Stimulated activated naive CD4-positive, alpha-beta T cell treated with Interleukin-2 at 50 U/mL for 16 hours (primary cell): ENCODE data around the gene RCAN2.

Source experiments
- DNase-seq: peaks from one replicate; lab custom pipeline; 2025; lab: John Stamatoyannopoulos, UW

The RCAN2 gene

DNA sequence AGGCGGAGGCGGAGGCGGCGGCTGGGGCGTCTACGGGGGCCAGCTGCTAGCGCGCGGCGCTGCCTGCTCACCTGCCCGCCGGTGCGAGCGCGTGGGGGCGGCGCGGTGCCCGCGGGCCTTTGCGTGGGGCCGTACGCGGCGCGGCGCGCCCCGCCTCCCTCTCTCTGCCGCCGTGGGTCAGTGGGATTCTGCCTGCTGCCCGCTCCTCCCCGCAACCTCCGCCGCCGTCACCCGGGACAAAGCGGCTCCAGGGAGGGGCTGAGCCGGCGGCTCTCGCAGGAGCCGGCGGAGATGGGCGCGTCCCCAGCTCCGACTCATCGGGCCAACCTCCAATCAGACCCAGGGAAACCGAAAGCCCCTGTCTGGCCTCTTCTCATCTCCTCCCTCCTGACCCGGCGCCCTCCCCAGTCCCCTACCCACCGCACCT is at the start of gene RCAN2:
TSS of gene RCAN2 (minus strand) at position 249 of the 427 bp plus-strand sequence.
- DNase-seq = peak; percentile 3

GRCh38 chr6:46539866-46540265 is 48.6 kb upstream of the RCAN2 start:
- DNase-seq = no peak

DNA sequence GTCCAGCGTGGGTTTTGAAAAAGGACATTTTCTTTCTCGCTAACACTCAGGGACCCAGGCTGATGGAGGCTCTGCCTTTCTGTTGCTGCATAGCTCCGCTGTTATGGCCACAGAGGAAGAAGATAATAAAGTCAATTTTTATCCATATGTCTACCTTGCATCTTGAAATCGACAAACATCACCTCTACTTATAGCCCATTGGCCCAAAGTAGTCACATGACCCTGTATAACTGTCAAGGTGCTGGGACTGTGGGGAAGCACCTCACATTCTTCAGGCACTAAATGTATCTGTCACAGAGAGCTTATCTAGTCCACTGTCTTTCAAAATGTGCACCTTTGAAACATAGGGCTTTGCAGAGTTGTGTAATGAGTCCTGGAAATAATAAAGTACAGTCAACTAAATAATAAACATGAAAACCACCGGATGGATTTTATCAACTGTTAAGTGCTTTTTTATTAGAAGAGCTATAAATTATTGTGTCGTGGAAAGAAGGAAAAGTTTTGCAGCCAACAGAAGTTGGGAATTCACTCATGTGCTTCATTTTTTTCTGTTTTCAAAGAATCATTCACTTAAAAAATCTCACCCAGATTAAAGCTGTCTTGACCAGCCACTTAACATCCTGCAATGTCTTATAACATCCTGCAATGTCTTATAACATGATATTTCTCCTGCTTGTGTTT is 47.7 kb upstream of the RCAN2 start:
- no peak for DNase-seq

DNA sequence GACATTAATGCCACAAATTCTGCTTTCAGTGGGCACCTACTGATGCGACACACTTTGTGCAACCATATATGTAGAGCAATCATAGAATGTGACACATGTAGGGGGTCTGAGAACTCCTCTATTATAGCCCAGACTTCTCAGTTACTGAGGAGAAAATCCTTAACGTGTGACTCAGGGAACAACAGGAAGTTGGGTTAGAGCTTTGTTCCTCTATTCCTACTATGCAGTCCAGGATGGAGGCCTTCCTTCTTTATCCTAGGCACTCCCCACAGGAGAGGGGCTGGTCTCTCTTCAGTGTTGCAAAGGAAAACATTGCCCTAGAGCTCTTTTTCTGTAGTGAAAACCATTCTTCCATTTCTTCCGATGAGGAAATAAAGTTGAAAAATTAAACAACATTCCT is 39.6 kb upstream of the RCAN2 start:
- DNase-seq = no peak

DNA sequence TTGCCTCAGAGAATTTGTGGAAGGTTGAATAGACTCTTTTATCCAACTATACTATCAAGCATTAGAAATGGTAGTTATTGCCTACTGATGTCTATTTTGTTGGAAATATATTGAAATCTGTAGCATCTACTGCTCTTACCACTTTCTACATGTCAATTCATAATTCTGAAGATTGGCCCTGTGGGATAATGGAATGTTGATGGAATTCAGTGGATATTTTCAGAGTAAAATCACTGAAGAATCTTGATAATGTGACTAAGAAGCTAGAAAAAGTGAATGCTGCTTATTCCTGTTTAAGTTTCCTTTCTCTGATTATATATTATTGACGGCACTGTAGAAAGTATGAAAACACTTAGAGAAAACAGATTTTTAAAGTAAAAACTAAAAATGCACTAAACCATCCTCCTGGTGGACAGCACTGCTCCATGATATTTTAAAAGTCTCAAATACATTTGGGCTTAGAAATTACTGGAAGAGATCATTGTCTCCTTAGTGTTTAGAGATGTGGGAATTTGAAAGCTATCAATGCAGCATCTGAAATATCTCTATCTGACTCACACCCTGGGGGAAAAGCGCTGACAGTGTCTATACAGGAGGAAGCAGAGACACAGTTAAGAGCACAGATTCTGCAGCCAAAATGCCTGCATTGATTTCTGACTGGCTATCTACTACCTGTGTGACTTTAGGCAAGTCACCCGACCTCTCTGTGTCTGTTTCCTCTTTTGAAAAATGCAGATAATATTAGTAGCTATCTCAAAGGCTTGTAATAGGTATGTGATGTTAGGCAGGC is 37.9 kb upstream of the RCAN2 start:
- DNase-seq = no peak

DNA sequence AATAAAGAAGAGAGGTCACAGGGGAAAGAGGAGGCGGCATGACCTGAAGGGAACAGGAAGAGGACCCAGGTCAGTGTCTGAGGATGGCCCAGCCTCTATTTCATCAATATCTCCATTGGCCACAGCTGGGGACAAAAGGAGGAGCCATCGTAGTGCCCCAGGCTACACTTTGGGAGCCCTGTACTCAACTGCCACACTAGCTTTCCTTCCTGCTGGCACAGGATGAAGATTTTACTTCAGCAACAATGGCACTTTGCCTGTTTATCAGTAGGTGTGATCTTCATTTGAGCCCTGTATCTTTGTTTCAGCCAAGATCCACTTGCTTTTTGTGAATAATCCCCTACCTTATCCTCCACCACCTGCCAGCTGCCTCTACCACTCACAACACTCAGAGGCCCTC is 35.4 kb upstream of the RCAN2 start:
- no peak for DNase-seq

- DNase-seq = no peak
Observed at GRCh38 chr6:46525583-46525982, 34.3 kb upstream of the RCAN2 start.

GRCh38 chr6:46521464-46521971 is 30.3 kb upstream of the RCAN2 start:
- no peak for DNase-seq

GRCh38 chr6:46517202-46517601 is 26.0 kb upstream of the RCAN2 start:
- DNase-seq = no peak

- DNase-seq = no peak
Observed at GRCh38 chr6:46513533-46513932, 22.3 kb upstream of the RCAN2 start.

- no peak for DNase-seq
Observed at GRCh38 chr6:46511320-46511719, 20.1 kb upstream of the RCAN2 start.

DNA sequence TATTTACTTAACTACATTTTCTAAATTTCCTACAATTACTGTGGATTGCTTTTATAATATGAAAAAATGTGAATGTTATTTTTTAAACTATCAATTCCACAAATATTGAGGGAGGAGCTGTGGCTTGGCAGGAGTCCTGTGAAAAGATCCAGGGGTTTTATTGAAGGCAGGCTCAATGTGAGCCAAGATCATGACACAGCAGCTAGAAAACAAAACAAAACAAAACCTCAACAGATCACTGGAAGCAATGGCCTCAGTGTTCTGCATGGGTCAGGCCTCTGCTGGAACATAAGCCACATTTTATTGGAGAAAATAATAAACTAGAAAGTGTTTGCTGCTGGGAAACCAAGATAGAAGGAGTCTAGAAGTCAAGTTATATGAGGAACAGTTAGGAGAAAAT is 19.4 kb upstream of the RCAN2 start:
- no peak for DNase-seq

DNA sequence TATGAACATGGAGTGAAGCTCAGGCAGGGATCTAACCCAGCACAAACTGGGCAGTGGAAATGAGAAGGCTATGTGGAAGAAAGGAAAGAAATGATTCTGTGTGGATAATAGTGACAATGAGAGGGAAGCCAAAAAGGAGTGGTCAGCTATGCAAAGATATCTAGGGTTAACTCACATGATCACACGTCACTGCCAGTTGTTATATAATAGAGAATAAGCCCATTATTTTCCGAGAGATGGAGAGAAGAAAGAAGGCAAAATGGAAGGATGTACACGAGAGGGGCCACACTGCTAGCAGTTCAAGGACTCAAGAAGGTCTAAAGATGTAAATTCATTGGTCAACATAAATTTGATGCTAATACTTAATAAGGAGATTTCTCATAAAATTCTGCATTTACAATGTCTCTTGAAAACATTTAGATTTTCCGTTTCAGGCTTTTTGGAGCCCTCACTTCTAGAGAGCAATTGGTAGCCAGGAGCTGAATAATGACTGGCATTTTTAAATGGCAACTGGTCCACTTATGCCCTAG is 18.8 kb upstream of the RCAN2 start:
- DNase-seq = no peak

GRCh38 chr6:46509063-46509462 is 17.8 kb upstream of the RCAN2 start:
- no peak for DNase-seq

- no peak for DNase-seq
Observed at GRCh38 chr6:46507426-46507825, 16.2 kb upstream of the RCAN2 start.

DNA sequence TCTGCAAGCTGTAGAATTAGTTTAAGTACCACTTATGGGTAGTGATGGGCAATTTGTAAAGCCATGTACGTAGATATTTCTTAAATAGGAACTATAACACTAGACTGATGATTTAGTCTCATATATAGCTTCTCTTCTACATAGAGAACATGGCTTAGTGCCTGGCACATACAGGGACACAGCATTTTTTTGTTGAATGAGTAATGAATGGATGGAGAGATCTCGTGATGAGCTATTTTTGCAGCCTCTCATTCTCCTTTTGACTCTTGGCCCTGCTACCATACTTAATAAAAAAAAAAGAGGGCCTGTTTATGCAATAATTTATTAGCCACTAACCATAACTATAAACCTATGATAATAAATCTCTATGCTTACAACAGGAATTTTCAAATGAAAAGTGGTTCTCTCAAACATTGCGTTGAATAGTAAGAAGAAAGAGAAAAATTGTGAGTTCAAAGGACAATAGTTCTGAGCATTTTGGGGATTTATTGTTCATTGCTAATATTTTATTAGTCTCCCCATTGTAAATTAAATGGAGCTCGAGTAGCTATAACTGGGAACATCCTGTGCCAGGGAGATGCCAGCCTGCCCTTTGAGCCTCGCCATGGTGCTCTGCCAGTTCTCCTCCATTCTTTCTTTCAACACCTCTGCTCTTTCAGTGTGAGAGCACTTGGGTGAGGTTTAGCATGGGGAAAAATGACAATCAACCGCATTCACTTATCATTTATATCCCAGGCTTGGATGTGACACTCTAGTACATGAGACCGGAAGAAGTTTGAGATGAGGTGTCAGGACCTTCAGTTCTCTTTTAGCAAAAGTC is 14.7 kb upstream of the RCAN2 start:
- no peak for DNase-seq

- DNase-seq = no peak
Observed at GRCh38 chr6:46504242-46504641, 13.0 kb upstream of the RCAN2 start.

- no peak for DNase-seq
Observed at GRCh38 chr6:46502486-46503119, 11.4 kb upstream of the RCAN2 start.

DNA sequence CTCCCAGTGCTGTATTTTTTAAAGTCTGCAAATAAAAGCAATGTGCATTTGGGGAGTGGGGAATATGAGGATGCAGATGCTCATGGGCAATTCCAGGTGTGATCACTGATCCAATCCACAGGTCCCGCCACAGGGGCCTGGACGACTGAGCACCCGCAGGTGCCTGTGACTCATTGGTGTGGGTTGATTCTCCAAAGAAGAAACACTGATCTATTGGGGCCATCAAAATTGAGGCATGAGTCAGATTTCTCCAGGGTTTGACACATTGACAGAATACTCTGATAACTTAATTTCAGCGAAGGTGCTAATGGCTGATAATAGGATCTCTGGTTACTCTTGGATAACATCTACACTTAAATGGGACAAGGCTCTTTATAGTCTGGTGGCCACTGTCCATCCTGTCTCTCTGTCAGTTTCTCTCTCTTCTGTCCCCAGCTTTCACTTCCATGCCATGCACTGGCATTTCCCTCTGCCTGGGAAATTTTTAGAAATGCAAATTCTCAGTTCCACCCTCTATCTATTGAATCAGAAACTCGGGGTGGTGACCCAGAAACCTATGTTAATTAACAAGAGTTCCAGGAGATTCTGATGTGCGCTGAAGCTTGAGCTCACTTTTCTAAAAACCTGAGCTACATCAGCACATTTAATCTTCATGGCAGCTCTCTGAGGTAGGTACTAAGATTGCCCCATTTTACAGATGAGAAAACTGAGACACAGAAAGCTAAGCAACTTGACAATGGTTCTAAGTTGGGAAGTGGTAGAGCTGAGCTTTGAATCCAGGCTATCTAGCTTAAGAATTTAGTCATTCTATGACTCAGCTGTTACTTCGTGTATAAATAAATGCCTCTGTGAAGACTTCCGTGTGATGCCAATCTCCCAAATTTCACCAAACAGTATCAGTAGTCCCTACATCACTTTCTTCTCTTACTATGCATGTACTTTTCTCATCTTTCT is 10.2 kb upstream of the RCAN2 start:
- DNase-seq = no peak

DNA sequence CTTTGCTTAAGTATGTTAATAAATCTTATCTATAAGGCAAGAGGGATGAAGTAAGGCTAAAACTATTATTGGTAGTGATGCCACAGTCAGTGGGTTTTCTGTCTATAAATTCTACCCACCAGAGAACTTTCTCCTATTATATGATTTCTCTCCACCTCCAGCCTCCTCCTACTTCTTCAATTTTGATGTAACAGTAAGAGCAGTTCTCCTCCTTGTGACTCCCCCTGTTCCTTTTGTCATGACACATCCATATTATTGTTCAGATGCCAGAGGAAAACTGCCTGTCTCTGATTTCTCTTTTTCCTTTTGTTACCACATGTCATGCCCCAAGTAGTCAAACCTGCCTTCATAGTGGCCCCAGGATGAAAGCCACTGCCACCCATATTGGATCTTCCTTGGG is 9.1 kb upstream of the RCAN2 start:
- no peak for DNase-seq
